NCI-H82 treated with DMSO at 0.1 percent for 48 hours (cell line): ENCODE results near the gene MCL1.

ENCODE experiments used
- DNase-seq: peaks from one replicate; lab custom pipeline; 2025; ENCODE audit not compliant: unreplicated experiment; lab: John Stamatoyannopoulos, UW

The MCL1 gene

DNA sequence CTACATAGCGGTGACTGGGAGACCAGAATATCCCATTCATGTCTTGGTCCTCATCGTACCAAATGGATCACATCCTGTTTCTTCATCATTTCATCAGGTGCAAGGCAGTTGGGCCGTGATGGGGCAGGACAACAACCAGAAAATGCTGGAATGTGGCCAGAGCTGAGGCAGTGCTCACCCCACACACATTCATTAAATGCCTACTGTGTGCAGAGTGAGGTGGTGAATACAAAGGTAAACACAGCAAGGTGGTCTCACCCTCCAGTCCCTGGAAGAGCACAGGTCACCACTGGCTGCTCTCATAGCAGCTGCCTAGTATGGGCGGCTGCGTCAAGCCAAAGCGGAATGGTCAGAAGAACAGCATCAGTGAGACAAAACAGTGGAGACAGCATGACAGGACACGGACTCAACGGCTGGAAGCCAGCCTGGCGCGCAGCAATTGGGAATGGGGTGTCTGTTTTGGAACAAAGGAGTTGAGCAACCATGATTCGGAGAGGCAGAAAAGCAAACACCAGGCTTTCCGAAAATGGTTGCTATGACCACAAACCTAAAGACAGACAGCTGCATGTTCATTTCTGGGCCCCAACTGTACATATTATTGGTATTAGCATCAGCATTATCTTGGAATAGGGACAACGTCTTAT, 35.8 kb downstream of the MCL1 start:
- DNase-seq, result no peak

DNA sequence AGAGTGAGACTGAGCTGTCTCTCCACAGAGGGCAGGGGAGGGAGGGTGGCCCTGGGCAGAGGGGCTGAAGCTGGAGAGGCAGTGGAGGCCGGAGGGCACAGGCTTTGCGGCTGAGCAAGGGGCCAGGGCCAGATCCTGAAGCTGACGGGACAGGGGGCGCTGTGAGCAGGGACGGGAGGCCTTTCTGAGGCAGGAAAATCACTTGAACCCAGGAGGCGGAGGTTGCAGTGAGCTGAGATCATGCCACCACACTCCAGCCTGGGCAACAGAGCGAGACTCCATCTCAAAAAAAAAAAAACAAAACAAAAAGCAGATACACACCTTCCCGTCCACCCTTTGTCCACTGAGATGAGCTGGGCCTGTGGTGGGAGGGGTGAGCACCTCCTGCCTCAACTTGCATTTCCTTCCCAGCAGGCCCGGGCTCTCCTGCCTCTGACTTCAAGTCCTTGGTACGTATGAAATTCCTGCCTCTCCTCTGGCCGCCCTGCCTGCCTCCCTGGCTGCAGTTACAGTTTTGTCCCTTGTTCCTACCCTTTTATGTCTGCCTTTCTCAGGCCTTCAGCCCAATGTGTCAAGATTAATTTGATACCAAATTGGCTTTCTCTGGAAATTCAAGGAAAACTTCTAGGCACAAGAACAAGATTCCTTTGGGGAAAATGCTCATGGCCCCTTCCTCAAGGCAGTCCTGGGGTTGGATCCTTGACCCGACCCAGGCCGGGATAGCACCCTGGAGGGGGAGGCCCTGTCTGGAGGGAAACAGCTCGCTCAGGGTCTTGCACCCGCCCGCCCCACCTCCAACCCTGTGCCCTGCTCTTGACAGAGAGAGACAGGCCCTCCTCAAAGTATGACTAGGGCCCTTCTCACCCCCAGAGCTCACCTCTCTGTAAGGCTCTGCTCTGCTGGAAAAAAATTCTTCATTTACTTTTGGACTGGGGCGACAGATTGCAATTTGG, 41.4 kb downstream of the MCL1 start:
- DNase-seq, result no peak

DNA sequence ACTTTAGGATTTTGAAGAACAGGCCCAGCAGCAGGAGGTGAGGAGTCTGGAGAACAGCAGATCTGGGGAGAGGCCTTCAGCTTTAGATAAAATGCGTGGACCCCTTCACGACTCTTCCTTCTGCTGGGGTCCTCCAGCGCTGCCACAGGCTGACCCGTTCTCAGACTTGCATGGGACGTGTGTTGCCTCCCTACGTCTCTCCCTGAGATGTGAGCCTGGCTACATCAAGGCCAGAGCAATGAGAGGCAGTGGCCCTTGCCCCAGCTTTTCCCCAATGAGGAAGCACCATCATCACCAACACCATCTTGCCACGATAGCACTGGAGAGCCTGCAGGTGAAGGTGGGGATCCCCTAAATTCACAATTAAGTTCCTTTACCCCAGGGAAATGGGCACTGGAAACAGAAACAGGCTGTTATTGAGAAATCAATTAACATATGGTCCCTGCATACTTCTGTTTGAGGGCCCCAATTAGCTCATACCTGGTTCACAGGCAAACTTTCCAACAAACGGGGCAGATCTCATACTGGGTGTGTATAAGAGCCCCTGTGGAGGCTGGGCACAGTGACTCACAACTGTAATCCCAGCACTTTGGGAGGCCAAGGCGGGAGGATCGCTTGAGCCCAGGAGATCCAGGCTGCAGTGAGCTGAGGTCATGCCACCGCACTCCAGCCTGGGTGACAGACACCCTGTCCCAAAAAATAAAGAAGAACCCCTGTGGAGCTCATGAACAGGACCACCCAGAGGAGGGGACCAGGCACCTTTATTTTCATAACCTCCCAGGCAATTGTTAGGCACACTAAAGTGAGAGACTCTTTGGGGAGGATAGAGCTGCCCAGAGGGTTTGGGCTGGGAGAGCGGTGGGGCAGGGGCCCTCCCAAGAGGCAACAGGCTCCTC, 42.3 kb downstream of the MCL1 start:
- no peak for DNase-seq

DNA sequence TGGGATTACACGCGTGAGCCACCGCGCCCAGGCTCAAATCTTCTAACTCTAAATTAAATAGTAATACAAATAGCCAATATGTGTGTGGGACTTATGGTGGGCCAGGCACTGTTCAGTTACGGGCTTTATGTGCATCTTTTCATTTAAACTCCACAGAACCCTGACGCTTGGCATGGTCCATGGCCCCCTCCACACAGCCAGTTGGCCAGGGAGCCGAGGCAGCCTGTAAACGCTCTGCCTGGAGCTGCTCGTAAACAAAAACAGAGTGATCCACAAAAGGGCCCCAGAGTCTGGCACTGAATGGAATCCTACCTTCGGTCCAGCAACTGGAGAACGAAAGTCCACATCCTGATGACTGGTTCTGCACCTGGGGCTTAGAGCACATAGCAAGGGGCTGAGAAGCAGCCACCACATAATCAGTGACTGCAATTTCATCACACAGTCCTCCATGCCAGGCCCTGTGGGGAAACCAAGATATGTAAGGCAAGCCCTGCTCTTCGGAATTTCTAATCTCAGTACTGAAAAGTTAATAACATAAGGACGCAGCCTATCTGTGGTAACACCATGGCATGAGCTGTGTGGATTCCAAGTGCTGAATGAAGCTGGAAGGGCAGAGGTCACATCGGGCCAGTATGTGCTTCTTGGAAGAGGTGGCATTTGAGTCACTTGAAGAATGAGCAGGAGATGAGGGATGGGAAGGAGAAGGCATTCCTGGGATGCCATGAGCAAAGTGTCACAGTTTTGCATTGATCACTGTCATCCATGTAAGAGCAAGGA, 43.7 kb downstream of the MCL1 start:
- no peak for DNase-seq

DNA sequence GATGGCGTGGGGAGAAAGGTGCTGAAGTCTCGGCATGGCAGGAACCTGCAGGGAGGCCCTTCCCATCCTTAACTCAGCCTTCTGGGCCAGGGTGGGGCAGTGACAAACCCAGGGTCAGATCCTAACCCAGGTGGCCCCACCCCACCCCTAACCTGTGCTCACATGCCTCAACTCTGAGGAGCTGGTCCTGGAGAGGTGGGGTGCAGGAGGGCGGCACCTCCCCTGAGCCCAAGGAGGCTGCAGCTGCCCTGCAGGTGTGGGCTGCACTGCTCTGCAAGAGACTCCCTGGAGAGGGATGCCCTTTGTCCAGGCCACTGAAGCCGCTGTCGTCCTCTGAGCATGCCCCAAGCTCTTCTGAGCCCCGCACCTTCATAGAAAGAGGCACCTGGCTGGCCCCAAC, 45.4 kb downstream of the MCL1 start:
- DNase-seq, result no peak

DNA sequence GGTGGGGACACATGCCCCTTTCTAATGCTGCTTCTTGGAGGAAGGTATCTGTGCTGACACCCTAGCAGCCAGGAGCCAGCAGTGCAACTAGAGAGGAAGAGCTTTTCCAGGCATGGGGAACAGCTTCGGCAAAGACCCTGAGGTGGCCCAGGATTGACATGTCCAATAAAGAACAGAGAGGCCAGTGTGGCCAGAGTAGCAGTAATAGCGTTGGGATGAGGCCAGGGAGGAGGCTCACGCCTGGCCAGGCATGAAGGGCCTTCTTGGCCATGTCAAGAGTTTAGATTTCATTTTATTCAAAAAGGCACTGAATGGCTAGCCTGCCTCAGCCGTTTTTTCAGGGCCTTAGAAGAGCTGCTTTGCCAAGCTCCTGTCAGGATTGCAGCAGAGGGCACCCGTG, 46.5 kb downstream of the MCL1 start:
- no peak for DNase-seq

DNA sequence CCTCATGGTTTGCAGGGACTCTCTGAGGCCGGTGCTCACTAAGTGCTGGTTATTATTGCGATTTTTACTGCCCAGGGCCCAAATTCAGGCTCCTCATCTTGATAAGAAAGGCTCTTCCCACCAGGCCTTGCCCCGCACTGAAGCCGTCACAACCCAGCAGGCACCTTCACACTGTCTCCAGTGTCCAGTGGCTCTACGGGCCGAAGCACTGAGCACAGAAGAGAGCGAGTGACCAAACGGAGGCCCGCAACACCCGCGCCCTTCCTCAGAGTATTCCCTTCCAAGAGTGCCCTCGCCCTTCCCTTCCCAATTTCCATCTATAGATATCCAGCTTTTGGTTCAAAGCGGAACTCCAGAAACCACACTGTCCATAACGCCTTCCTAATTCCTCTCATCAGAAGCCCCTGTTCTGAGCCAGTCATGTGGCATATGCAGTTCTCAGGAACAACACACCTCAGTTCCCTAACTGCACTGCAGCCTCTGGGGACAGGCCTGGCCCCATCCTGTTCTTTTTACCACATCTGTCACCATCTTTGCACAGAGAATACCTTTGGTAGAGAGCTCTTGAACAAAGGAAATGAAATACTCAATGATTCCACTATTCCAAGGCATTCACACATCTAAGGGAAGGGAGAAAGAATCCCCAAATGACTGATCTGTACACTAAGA, 48.8 kb downstream of the MCL1 start:
- DNase-seq, result no peak

DNA sequence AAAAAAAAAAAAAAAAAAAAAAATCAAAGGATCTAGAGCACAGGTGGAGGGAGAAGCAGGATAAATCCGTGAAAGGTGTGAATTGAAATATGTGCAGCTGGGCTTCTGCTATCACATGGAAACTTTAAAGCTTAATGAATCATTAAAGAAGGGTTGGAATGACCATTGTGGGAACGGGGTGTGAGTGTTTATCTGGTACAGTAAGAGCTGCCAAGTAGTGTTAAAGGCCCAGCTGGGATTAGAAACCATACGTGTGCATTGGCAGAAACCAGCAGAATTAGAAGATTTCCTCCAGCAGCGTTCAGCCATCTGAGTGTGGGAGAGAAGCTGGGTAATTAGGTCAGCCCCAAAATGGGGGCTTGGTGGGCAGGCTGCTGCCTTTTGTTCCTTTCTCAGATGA, 50.4 kb downstream of the MCL1 start:
- DNase-seq, result no peak

DNA sequence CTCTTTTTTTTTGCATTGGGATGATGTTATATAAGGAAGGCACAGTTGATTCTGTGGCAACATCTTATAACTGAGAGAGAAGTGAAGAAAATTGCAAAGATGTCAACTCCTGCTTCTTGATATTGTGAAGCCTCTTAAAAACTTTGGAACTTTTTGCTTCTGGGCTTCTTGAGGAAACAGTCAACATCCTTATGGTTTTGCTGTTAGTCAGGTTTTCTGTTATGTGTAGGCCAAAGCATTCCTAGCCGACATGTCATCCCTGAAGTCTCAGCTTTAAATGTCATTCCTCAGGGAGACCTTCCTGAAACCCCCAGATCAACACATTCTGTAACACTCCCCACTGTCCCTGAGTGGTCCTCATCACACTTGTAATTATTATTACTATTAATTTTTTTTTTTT, 51.2 kb downstream of the MCL1 start:
- no peak for DNase-seq

DNA sequence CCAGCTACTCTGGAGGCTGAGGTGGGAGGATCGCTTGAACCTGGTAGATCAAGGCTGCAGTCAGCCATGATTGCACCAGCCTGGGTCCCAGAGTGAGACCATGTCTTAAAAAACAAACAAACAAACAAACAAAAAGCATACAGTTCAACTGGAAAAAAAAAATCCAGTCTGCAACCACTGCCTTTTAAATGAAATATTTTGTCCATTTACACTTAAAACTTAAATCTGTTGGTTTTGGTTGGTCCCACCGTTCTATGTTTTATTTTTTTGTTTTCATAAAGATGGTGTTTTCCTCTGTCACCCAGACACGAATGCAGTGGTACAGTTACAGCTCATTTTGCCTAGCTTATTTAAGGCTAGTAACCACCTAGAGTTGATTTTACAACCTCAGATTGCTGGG, 54.1 kb downstream of the MCL1 start:
- DNase-seq, result no peak
